OCI-LY3 (cell line): ENCODE results near the gene ABCB9.
"Not testable (repeated sequence)": the region's sequence is repeated elsewhere in the genome, so short reads cannot be mapped to it uniquely, and the experiment has no call there.

Experiments used
- CTCF ChIP-seq: fragments of 200-600, 300-600 bp; sonication (generic); IDR thresholded peaks from 2 replicates; pipeline ENCODE4 v1.5.1; 2014; ENCODE audit warnings: antibody characterized with exemption, low read length, low read depth
- EZH2phosphoT487 ChIP-seq: fragments of 200-600 bp; shearing (Covaris generic); IDR thresholded peaks from 2 replicates; pipeline ENCODE4 v1.6.1; 2018; ENCODE audit warnings: antibody characterized with exemption, mixed run types, low read depth

GRCh38 chr12:122892724-122893123, 73.5 kb downstream of the ABCB9 start:
- not testable (repeated sequence) for TF ChIP-seq CTCF, EZH2phosphoT487
